ENCODE measurements around the gene USP2.

DNA sequence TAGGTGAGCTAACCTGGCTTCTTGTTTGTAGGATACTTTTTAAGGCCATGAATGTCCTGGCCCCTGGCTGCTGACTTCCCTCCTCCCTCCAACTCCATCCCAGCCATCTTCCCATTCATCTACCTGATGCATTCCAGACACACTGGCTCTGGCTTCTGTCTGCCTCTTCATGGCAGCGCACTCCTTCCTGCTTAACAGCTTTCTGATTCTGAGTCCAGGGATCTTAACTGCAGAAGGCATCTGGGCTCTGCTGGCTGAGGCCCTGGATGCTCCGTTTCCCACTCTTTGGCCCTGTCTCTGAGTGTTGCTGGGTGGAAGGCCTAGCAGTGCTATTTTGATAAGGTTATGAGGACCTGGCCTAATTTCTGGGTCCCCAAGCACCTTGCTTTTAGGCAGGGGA lies 43.3 kb upstream of the USP2 start:
- no peak for TF ChIP-seq GABPA (IDR thresholded peaks at IDR 0.05; ENCODE audit: low read depth)
- TF ChIP-seq, protein P1, sequence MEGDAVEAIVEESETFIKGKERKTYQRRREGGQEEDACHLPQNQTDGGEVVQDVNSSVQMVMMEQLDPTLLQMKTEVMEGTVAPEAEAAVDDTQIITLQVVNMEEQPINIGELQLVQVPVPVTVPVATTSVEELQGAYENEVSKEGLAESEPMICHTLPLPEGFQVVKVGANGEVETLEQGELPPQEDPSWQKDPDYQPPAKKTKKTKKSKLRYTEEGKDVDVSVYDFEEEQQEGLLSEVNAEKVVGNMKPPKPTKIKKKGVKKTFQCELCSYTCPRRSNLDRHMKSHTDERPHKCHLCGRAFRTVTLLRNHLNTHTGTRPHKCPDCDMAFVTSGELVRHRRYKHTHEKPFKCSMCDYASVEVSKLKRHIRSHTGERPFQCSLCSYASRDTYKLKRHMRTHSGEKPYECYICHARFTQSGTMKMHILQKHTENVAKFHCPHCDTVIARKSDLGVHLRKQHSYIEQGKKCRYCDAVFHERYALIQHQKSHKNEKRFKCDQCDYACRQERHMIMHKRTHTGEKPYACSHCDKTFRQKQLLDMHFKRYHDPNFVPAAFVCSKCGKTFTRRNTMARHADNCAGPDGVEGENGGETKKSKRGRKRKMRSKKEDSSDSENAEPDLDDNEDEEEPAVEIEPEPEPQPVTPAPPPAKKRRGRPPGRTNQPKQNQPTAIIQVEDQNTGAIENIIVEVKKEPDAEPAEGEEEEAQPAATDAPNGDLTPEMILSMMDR (IDR thresholded peaks at IDR 0.05; ENCODE audit: insufficient read depth, low read length) = no peak

All from HL-60 (cell line).